ENCODE data around the gene NID2. TPM values are rescaled to one million over a fixed set of nuclear protein-coding genes. Genes with fewer than 3 reads are reported as not detected.

NID2 gene
- total and polyA plus RNA-seq, 12 donors: 7.2 to 61.3 (median 33.0) TPM

GRCh38 chr14:52026901-52027300 lies 42.0 kb downstream of the NID2 start:
- Histone ChIP-seq H3K4me1 (replicated peaks in 1 of 2) (peaks cover 0 to 10% of the 10 kb centered on the region in 2 donors), H3K4me3 (no peak overlapping the region), H3K27ac (peak overlapping the region in 1 of 5 donors; percentile 62), H3K27me3 (no peaks in the 10 kb centered on the region), H3K9me3 (replicated peaks in 1 of 3) (no peaks in the 10 kb centered on the region), H3K36me3 (replicated peaks in 1 of 2) (peaks cover 0 to 4% of the 10 kb centered on the region in 2 donors)
- no peak for DNase-seq
- WGBS, 4 donors: 69 to 82% (median 72%) methylated on average over 8 to 10 of the region's 10 CpGs
- intact Hi-C loops (cut with DNase I): no loop called here
- no peak for TF ChIP-seq POLR2A (IDR thresholded peaks at IDR 0.05)
- TF ChIP-seq, protein P1, sequence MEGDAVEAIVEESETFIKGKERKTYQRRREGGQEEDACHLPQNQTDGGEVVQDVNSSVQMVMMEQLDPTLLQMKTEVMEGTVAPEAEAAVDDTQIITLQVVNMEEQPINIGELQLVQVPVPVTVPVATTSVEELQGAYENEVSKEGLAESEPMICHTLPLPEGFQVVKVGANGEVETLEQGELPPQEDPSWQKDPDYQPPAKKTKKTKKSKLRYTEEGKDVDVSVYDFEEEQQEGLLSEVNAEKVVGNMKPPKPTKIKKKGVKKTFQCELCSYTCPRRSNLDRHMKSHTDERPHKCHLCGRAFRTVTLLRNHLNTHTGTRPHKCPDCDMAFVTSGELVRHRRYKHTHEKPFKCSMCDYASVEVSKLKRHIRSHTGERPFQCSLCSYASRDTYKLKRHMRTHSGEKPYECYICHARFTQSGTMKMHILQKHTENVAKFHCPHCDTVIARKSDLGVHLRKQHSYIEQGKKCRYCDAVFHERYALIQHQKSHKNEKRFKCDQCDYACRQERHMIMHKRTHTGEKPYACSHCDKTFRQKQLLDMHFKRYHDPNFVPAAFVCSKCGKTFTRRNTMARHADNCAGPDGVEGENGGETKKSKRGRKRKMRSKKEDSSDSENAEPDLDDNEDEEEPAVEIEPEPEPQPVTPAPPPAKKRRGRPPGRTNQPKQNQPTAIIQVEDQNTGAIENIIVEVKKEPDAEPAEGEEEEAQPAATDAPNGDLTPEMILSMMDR (IDR thresholded peaks at IDR 0.05): no peak

GRCh38 chr14:52026017-52026660 lies 42.7 kb downstream of the NID2 start:
- Histone ChIP-seq H3K27me3 (no peaks in the 10 kb centered on the region), H3K36me3 (replicated peaks in 1 of 2) (peaks cover 0 to 4% of the 10 kb centered on the region in 2 donors), H3K27ac (peak overlapping the region in 1 of 5 donors; percentile 65), H3K9me3 (replicated peaks in 1 of 3) (no peaks in the 10 kb centered on the region), H3K4me1 (replicated peaks in 1 of 2) (peaks cover 0 to 10% of the 10 kb centered on the region in 2 donors), H3K4me3 (no peak overlapping the region)
- no peak for DNase-seq
- no peak for TF ChIP-seq POLR2A (IDR thresholded peaks at IDR 0.05)
- 74 to 84% (median 80%) methylated on average over 8 of the region's 8 CpGs for WGBS, 4 donors
- intact Hi-C loops (cut with DNase I): no loop called here

- H3K4me3 ChIP-seq: no peak overlapping the region
- intact Hi-C loops (cut with DNase I): no loop called here
- peak overlapping the region in 2 of 5 donors; percentile 19 to 72 for H3K27ac ChIP-seq
- peaks cover 0 to 4% of the 10 kb centered on the region in 2 donors for H3K36me3 ChIP-seq (replicated peaks in 1 of 2)
- no peaks in the 10 kb centered on the region for H3K9me3 ChIP-seq (replicated peaks in 1 of 3)
- DNase-seq: peak in 1 of 7 donors; percentile 13
- no peaks in the 10 kb centered on the region for H3K27me3 ChIP-seq
- TF ChIP-seq, protein P1 (IDR thresholded peaks at IDR 0.05): no peak
- TF ChIP-seq POLR2A (IDR thresholded peaks at IDR 0.05): no peak
- H3K4me1 ChIP-seq (replicated peaks in 1 of 2): peaks cover 0 to 10% of the 10 kb centered on the region in 2 donors
Measured at GRCh38 chr14:52025310-52025709, 43.5 kb downstream of the NID2 start.

GRCh38 chr14:52023518-52023917 lies 45.3 kb downstream of the NID2 start:
- no peak for DNase-seq
- TF ChIP-seq POLR2A (IDR thresholded peaks at IDR 0.05): no peak
- TF ChIP-seq, protein P1 (IDR thresholded peaks at IDR 0.05): no peak
- Histone ChIP-seq H3K27me3 (no peaks in the 10 kb centered on the region), H3K27ac (peak overlapping the region in 1 of 5 donors; percentile 72), H3K36me3 (replicated peaks in 1 of 2) (peaks cover 0 to 4% of the 10 kb centered on the region in 2 donors), H3K9me3 (replicated peaks in 1 of 3) (no peaks in the 10 kb centered on the region), H3K4me3 (no peak overlapping the region), H3K4me1 (replicated peaks in 1 of 2) (peaks cover 0 to 7% of the 10 kb centered on the region in 2 donors)
- intact Hi-C loops (cut with DNase I): no loop called here
- 0 to 92% (median 60%) methylated on average over 1 of the region's 1 CpG for WGBS, 4 donors

All from adrenal gland (tissue), 12 donors.